Hematopoietic multipotent progenitor cell treated with erythropoietin and hydrocortisone succinate and interleukin-3 and kit ligand, for 4 days (in vitro differentiated cells): ENCODE data around the gene POLR3H.
"Not testable (repeated sequence)": the region's sequence is repeated elsewhere in the genome, so short reads cannot be mapped to it uniquely, and the experiment has no call there.

Experiments
- DNase-seq: peaks from one replicate; pipeline ENCODE4 v3.0.0-alpha.2; 2015

The POLR3H gene

DNA sequence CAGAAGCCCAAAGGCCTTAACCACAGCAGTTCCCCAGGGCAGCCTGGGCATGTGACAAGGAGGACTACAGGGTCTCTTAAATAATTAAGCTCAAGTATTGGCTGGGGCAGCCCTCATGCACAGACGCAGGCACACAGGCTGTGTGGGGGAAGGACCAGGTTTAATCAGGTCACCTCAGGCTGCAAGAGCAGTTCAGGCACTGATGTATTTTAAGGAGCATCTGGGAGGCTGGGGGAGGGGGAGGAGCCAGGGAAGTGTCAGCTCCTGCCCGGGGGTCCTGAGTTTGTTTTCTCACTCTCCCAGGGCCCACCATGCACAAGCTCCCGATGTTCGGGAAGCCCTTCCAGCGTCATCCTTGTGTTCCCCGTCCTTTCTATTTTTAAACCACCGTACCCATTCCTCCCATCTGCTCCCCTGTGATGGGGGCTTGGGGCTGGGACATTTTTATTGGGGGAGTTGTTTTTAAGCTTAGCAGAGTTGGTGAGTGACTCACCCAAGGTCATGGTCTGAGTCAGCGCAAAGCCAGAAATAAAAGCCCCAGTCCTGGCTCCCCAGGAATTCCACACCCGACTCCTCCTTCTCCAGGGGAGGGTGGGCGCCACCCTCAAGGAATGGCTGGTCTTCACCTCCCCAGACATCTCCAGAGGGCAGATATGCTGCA, 18.9 kb upstream of the POLR3H start:
- DNase-seq: no peak

DNA sequence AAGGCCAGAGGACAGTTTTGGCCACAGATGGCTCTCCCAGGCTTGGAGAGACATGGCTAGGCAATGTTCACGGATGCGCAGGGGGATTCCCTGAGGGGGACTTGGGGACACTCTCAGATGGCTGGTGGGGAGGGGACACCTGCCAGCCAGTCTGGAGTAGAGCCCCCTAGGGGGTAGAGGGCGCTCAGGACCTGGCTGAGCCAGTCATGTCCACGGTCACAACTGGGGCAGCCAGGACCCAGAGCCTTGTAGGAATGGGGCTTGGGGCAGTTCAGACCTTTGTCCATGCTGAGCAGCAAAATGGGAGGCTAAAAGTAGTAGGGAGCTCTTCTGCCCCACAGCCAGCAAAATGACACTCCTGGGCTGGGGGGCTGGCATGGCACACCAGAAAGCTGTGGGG, 18.2 kb upstream of the POLR3H start:
- no peak for DNase-seq

DNA sequence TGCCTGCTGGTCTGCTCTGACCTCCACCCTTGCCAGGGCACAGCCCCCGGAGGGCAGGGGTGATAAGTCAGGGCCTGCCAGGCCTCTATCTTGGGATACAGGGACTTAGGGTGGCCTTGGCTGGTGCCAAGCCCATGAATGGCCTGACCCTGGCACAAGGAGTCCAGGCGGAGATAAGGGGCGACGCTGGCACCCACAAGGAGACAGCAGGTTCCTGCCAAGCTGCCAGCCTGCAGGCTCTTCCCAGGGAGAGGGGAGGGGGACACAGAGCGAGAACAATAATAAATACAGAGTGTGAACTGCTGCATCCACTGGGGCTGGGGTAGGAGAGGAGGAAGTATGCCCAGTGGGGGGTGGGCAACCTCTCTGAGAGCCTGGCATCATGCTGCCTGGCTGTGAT, 17.5 kb upstream of the POLR3H start:
- DNase-seq: no peak

DNA sequence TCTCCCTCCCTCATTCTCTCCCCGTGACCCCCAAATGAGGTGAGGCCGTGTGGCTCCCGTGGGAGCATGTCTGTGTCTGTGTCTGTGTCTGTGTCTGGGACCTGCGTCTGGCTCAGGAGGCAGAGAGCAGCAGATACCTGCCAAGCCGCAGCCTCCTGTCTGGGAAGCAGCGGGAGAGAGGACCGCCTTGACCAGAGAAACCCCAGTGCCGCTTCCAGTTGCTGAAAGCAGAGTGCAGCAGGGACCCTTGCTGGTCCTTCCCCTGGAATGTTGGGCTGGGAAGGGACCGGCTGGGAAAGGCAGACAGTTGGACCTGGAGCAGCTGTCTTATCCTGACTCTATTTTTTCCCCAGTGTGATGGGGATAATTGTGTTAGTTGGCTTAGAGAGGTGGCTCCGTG, 17.1 kb upstream of the POLR3H start:
- DNase-seq: no peak

DNA sequence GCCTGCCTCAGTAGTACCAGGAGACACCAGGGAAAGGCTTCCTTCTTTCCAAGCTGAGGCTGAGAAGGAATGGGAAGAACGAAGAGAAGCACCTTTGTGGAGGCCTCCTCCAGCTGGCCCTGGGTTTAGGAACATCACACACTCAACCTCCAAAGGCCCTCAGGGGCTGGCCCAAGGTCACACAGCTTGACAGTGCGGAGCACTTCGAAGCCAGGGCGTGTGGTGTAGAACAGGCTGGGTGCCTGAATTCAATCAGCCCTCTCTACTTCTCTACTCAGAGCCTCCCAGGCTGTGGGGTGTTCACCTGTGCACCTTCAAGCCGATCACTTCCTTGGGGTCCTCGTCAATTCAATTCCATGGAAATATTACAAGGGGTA, 15.8 kb upstream of the POLR3H start:
- no peak for DNase-seq

DNA sequence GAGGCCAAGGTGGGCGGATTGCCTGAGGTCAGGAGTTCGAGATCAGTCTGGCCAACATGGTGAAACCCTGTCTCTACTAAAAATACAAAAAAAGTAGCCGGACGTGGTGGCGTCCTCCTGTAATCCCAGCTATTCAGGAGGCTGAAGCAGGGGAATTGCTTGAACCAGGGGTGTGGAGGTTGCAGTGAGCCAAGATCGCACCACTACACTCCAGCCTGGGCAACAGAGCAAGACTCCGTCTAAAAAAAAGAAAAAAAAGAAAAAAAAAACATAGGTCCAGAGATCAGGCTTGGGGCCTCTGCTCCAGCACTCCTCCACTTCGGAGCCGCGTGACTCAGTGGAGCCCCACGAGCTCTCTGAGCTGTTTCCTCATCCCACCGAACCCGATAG, 14.0 kb upstream of the POLR3H start:
- DNase-seq: not testable (repeated sequence)

DNA sequence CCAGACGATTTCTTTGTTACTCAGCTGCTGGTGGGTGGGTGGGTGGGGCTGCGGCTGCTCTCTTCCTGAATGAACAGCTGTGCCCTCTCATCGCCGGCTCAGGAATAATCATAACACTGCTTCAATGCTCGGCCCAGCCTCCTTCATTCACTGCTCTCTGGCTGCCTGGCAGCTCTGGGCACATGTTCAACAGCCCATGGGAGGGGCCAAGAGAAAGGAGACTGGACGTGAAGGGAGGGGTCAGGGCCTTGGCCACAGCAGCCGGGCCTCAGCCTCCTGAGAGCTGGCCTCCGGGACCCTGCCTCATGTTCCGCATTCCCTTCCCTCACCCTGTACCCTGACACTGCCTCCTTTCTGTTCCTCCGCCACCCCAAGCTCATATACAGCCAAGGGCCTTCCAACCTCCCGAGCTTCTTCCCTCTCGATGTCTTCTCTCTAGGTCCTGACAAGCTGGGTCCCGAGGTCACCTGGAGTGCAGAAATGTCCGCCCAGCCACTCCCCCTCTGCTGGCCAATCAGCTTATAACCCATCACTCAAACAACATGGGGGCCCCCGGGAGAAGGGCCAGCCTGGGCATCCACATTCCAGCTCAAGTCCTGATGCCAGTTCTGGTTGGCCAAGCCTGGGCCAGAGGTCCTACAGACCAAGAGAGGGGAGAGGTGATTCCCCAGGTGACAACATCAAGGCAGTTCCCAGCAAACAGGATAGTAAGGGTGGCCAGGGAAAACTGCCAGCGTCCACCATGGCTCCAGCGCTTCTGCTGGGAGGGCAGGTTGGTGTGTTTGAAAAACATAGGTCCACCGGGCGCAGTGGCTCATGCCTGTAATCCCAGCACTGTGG, 13.4 kb upstream of the POLR3H start:
- no peak for DNase-seq

DNA sequence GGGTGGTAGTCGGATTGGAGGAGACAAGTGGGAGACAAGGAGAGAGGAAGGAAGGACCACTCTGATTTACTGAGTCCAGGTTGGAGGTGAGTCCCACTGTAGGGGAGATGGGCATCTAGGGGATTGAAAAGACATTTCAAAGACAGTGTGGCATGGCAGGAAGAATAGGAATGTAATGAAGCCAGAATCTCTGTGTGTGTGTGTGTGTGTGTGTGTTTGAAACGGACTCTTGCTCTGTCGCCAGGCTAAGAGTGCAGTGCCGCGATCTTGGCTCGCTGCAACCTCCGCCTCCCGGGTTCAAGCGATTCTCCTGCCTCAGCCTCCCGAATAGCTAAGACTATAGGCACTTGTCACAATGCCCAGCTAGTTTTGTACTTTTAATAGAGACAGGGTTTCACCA, 12.3 kb upstream of the POLR3H start:
- DNase-seq: no peak

DNA sequence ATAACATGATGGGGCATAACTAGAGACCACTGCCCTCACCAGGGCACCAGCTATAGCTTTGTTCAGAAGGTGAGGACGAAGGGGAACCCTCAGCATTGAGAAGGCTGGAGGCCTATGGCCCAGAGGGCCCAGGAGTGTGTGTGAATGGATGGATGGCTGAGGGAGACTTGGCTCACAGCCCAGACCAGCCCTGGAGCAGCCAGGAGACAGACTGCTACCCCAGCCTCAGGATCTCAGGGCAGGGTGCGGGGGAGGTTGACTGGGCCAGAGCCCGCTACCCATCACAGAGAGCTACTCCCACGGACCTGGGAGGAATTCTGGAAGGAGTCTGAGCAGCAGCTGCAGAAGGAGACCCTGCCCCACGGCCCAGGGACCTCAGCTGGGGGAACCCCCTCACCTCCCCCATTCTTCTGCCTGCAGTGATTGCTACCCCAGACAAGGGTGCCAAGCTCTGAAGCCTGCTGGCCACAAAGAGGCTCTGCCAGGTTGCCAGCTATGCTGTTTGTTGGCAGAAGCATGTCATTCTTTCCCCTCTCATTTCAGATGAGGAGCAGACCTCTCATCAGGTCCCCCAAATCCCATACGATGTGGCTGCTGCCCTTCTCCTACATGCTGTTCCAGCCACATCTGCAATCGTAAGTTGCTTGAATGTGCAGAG, 11.2 kb upstream of the POLR3H start:
- DNase-seq: no peak

DNA sequence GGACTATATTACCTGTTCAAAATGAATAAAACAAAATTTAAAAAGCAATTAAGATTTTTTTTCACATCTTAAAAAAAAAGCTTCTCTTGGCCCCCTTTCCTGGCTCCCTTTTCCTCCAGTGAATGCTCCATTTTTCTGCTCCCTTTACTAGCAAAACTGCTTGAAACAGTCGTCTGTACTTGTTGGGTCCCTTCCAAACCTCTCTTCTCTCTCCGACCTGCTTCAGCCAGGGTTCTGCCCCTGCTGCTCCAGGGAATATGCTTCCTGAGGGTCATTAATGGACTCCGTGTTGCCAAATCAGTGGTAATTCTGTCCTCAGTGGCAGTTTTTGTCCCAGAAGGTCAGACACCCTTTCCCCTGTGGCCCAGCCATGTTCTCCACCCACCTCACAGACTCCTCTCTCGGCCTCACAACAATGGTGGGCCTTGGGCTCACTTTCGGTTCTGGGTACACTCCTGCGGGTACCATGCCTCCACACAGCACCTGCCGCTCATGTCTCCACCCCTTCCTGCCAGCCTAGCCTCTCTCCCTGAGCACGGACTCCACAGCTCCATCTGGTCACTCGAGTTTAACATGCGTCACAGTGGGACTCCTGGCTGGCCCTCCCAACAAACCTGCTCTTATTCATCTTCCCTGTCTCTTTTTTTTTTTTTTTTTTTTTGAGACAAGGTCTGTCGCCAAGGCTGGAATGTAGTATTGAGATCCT, 7.8 kb upstream of the POLR3H start:
- no peak for DNase-seq

DNA sequence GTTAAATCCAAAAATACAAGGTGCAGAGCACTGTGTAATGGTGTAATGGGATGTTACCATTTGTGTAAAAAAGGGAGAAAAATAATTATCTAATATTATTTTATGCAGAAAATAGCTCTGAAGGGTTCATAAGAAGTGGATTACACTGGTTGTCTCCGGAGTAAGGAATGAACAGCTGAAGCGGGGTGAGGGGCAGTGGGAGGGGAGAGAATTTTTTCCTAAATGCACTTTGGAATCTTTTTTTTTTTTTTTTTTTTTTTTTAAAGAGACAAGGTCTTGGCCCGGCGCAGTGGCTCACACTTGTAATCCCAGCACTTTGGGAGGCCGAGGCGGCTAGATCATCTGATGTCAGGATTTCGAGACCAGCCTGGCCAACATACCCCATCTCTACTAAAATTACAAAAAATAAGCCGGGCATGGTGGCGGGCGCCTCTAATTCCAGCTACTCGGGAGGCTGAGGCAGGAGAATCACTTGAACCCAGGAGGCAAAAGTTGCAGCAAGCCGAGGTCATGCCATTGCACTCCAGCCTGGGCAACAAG, 6.8 kb upstream of the POLR3H start:
- no peak for DNase-seq

DNA sequence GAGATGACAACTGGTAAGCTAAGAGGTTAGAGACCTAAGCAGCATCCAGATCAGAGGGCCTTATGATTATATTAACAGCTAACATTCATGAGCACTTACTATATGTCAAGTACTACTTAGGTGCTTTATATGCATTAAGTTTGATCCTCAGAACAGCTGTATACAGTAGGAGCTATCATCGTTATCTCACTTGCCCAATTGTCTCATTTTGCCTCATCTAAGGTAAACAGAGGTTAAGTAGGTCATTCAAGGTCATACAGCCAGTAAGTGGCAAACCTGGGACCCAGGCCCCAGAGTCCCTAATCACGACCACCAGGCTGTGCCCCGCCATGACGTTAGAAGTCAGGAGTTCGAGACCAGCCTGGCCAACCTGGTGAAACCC, 4.6 kb upstream of the POLR3H start:
- no peak for DNase-seq

DNA sequence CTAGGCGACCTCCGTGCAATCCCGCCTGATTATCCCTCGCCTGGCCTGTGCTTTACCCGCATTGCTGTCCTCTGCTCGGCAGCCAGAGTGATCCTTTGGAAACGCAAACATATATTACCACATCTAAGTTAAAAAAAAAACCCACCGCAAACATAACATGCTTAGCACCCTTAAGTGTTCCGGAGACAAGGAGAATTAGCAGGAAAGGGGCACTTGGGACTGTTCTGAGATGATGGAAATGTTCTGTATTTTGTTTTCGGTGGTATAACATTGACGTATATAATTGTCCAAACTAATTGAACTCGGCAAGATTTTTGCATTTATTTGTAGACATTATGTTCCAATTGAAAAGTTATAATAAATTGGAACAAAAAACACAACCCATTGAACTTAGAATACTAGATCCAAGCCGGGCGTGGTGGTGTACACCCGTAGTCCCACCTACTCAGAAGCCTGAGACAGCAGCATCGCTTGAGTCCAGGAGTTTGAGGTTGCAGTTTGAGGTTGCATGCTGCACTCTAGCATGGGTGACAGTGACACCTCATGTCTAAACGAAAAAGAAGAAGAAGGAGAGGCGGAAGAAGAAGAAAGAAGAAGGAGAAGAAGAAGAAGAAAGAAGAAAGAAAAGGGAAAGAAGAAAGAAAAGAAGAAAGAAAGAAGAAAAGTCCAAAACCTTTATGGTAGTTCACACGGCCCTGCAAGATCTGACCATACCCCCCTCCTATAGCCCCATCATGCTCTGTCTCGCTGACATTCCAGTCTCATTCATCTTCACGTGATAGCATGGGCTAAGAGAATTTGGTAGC, 604 bp upstream of the POLR3H start:
- peak; percentile 35 for DNase-seq

DNA sequence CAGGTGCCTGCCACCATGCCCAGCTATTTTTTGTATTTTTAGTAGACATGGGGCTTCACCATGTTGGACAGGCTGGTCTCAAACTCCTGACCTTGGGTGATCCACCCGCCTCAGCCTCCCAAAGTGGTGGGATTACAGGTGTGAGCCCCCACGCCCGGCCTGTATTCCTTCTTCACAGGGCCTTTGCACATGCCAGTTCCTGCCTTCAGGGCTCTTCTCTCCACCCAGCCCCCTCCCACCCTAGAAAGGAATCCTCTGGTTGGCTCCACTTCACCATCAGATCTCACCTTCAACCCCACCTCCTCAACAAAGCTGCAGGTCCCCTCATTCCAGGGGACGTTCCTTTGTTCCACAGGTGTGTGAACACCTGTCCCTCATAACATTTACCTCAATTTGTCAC, 2.0 kb downstream of the POLR3H start:
- DNase-seq: no peak

DNA sequence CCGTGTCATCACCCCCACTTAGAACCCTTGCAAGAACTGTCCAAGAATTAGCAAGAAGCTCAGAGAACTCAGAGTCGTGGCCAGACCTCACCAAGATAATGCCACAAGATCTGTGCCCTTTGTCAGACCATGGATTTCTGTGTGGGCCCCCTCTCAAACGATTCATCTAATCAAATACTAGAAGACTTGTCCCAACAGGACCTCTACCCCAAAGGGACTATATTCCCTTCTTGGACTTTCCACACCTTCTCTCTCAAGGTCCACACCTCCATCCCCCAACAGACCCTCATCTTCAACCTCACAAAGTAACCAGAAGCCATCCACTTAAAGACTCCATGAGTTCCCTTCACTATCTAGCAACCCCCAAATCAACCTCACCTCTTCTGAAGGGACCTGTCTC, 2.8 kb downstream of the POLR3H start:
- peak; percentile 41 for DNase-seq

DNA sequence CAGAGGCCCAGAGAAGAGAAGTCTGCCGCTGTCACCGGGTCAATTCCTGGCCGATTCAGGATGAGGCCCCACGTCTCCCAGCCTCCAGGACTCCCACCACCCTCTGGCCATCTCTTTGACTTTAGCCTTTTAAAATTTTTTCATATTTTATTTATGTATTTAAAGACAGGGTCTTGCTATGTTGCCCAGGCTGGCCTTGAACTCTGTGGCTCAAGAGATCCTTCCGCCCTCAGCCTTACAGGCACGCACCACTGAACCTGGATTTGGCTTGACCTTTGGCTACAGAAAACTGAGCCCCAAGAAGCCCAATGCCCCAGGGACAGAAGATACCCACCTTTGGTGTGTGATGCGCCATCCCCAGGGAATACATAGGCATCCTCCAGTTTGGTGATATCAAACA, 3.9 kb downstream of the POLR3H start:
- no peak for DNase-seq

DNA sequence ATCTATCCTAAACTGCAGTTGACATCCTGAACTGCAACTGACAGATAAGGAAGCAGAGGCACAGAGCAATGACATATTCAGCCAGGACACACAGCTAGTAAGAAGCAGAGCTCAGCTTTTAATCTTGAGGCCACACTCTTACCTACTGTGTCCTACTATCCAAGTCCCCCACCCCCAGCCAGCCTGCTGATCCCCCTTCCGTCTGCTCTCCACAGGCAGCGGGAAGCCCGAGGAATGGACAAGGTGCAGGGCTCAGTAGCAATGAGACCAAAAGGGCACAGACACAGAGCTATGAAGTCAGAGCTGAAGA, 4.3 kb downstream of the POLR3H start:
- DNase-seq: peak; percentile 78

DNA sequence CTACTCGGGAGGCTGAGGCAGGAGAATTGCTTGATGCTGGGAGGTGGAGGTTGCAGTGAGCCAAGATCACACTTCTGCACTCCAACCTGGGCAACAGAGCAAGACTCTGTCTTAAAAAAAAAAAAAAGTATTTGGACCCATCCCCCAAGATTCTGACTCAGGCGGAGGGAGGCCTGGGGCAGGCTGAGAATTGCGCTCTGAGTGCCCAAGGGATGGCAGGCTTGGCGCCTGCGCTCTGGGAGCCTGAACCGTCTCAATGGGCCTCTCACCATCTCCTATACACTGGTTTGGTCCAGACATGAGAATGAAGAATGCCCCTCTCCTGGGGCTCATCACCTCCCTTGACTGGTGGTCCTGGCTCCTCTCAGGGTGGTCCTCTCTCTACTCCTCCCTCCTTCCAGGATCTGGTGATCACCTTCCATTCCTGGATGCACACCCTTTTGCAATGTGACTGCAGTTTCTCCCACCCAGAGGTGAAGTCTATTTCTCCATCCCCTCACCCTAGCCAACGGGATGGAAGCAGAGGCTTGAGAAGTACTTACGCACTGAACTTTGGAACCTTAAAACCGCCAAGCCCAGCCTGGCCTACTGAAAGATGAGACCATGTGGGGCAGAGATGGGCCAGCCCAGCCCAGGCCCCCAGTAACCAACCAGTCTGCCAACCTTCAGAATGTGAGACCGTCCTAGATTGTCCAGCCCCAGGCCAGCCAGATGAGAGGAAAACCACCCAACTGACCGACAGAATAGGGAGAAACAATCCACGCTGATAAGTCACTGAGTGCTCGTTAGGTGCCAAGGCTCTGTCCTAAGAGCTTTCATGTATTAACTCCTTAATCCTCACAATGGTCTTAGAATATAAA, 4.9 kb downstream of the POLR3H start:
- no peak for DNase-seq

DNA sequence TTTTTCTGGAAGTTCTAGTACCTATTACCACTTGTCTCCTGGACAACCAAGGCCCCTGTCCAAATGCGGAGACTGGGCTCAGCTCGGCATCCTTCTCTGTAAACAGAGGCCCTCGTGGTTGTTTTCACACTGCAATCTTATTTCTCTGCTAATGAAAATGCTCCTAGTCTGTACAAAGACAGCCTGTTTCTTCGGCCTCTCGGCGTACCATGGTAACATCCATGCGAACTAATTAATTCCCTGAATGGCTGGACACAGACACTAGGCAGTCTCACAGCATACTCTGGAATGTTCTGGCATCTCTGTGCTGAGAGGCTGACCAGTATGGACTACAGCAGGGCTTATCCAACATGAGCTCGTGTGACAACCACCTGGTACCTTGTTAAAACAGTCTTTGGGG, 5.7 kb downstream of the POLR3H start:
- no peak for DNase-seq

DNA sequence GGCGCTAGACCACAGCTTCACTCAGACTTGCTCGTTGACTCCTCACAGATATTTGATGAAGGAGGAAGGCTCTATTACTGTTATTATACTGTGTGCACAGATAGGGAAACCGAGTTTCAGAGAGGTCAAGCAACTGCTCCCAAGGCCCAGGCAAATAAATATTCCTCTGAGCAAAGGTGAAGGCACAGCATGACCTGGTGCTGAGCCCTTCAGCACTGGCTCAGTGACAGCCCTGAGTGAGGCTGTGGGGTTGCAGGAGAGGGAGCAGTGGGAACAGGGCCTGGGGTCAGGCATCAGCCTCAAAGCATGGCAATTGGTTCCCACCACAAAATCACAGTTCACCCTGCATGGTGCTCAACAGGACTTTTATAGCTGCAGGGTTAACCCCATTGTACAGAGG, 7.1 kb downstream of the POLR3H start:
- DNase-seq: no peak

DNA sequence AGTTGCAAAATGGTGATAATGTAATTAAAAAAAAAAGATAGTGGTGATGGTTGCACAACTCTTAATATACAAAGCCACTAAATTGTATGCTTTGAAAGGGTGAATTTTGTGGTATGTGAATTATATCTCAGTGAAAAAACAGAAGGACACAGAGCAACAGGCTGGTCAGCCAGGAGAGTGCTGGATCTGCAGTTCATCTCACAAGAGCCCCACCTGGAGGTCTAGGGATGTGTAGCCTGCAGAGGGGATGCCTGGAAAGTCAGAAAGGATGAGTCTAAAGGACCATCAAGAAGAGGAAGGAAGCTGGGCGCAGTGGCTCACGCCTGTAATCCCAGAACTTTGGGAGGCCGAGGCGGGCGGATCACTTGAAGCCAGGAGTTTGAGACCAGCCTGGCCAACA, 9.0 kb downstream of the POLR3H start:
- peak; percentile 49 for DNase-seq

DNA sequence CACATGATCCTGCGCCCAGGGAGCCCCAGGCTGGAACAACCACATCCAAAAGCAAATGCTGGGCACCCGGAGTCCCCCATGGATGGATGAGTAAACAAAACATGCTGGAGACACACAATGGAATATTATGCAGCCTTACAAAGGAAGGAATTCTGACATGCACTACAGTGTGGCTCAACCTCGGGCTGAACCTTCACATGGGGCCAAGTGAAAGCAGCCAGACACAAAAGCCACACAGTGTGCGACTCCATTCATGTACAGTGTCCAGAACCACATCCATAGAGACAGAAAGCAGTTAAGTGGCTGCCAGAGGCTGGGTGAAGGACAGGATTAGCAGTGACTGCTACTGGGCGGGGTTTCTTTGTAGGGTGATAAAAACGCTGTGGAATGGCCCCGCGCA, 10.1 kb downstream of the POLR3H start:
- no peak for DNase-seq
